HepG2 (cell line): ENCODE measurements around the gene NACC2. TPM values are rescaled to one million over a fixed set of nuclear protein-coding genes. Genes with fewer than 3 reads are reported as not detected.

Experiments
- AGO2 ChIP-seq: fragments of 200-400 bp; formaldehyde crosslinking; optimal IDR thresholded peaks from 2 replicates; pipeline ENCODE3; 2017; ENCODE audit warnings: mild to moderate bottlenecking, low read depth, low read length, moderate library complexity
- ATF7 ChIP-seq, 2 experiments: fragments of 450-650 bp in 1 of 2; sonication (generic) in 1 of 2; formaldehyde crosslinking in 1 of 2; IDR thresholded peaks; 2 replicates each; pipeline versions ENCODE4 v1.4.0 to v1.6.1; 2016 to 2020; ENCODE audit warnings: antibody characterized with exemption in 1 of 2, mild to moderate bottlenecking in 1 of 2, missing genetic modification reagents in 1 of 2
- NAIF1 ChIP-seq: sonication (generic); formaldehyde crosslinking; IDR thresholded peaks from 2 replicates; pipeline ENCODE4 v1.5.0; 2020; ENCODE audit warnings: mild to moderate bottlenecking, missing genetic modification reagents, borderline replicate concordance
- NFKB2 ChIP-seq: sonication (generic); formaldehyde crosslinking; IDR thresholded peaks from 2 replicates; pipeline ENCODE4 v1.4.0; 2020; ENCODE audit warnings: missing genetic modification reagents, borderline replicate concordance
- RCOR2 ChIP-seq: IDR thresholded peaks from 2 replicates; pipeline ENCODE4 v1.6.1; 2016; ENCODE audit warnings: missing biosample characterization, missing genetic modification reagents
- ZBTB38 ChIP-seq: sonication (generic); formaldehyde crosslinking; IDR thresholded peaks from 2 replicates; pipeline ENCODE4 v1.5.1; 2020; ENCODE audit warnings: mild to moderate bottlenecking, missing genetic modification reagents
- ZMYM3 ChIP-seq: sonication (generic); formaldehyde crosslinking; IDR thresholded peaks from 2 replicates; pipeline ENCODE4 v1.5.1; 2020; ENCODE audit warnings: mild to moderate bottlenecking, missing genetic modification reagents
- ZNF225 ChIP-seq: sonication (generic); formaldehyde crosslinking; IDR thresholded peaks from 2 replicates; pipeline ENCODE4 v1.4.0; 2020; ENCODE audit warnings: mild to moderate bottlenecking, missing genetic modification reagents
- ZSCAN20 ChIP-seq: sonication (generic); formaldehyde crosslinking; IDR thresholded peaks from 2 replicates; pipeline ENCODE4 v1.4.0; 2020; ENCODE audit warnings: missing genetic modification reagents, mild to moderate bottlenecking, borderline replicate concordance
- ZSCAN22 ChIP-seq: sonication (generic); formaldehyde crosslinking; IDR thresholded peaks from 2 replicates; pipeline ENCODE4 v1.4.0; 2020; ENCODE audit warnings: mild to moderate bottlenecking, missing genetic modification reagents
- polyA plus RNA-seq, 8 experiments: library from polyadenylated mRNA; depleted of rRNA in 3 of 8; stranded (reverse) in 7 of 8; unstranded in 1 of 8; fragments of >200 nt; fragmentation: Illumina TruSeq in 4 of 8; extraction: Trizol in 4 of 8; gene quantifications; 2 replicates each; pipeline versions ENCODE4 v1.2.1 to v1.2.3, GENCODE V29; 2011 to 2016; ENCODE audit warnings: low read depth in 4 of 8, missing spikeins in 1 of 8, mixed read lengths in 1 of 8; ENCODE audit not compliant: insufficient read depth in 1 of 8
- total RNA-seq, 5 experiments: library from RNA; depleted of rRNA; stranded (reverse); fragments of >200 nt; fragmentation: Illumina TruSeq; extraction: Trizol; gene quantifications; 2 replicates each; pipeline ENCODE4 v1.2.3, GENCODE V29; 2016; ENCODE audit warnings: low read depth in 1 of 5
- TF ChIP-seq, protein P1 (sequence below): sonication (generic); formaldehyde crosslinking; IDR thresholded peaks from 2 replicates; pipeline ENCODE4 v1.5.1; 2020; ENCODE audit warnings: mild to moderate bottlenecking, missing genetic modification reagents, moderate library complexity
- TF ChIP-seq, protein P2 (sequence below): sonication (generic); formaldehyde crosslinking; IDR thresholded peaks from 2 replicates; pipeline ENCODE4 v1.4.0; 2020; ENCODE audit warnings: missing genetic modification reagents, borderline replicate concordance
- TF ChIP-seq, protein P3 (sequence below): sonication (generic); formaldehyde crosslinking; IDR thresholded peaks from 2 replicates; pipeline ENCODE4 v1.4.0; 2020; ENCODE audit warnings: missing genetic modification reagents, borderline replicate concordance
- TF ChIP-seq, protein P4 (sequence below), 2 experiments: sonication (generic) in 1 of 2; formaldehyde crosslinking in 1 of 2; IDR thresholded peaks; 2 replicates each; pipeline versions ENCODE4 v1.4.0 to v1.6.1; 2016 to 2020; ENCODE audit warnings: borderline replicate concordance in 1 of 2, low read depth in 1 of 2, mild to moderate bottlenecking in 1 of 2, missing genetic modification reagents in 1 of 2
- TF ChIP-seq, protein P5 (sequence below): sonication (generic); formaldehyde crosslinking; IDR thresholded peaks from 2 replicates; pipeline ENCODE4 v1.5.0; 2020; ENCODE audit warnings: missing genetic modification reagents

NACC2 gene
- total and polyA plus RNA-seq, 2 of the 13 experiments (the other 11 are each of a cell fraction or from before 2014, with no cell fraction given) = 5.9 to 12.3 TPM

DNA sequence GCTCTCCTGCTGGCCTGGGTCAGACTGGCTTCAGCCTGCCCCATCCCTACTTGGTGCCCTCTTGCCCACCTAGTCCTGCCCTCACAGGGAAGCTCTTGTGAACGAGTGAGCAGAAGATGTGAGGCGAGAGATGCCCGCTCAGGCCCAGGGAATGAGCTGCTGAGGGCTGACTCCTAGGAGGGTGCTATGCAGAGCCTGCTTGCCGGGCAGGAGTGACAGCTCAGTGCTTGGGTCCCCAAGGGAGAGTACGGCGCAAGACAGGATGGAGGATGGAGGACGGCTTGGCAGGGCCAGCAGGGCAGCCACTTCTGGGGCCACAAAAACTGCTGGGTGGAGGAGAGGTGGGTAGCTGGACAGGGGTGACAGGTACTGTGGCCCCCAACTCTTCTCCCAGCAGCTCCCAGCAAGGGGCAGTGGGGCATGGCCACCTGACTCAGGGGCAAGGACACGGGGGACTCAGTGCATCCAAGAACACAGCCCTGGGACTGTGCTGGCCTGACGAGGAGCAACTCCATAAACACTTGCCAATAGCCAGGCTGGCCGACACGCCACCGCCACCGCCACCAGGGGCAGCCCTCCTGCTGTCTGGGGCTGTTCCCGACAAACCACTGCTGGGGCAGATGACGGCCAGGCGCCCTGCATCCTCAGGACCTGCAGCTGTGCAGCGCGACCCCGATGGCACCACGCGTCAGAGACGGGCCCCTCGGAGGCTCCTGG is 78.4 kb downstream of the NACC2 start (continued):
- TF ChIP-seq, protein P1, sequence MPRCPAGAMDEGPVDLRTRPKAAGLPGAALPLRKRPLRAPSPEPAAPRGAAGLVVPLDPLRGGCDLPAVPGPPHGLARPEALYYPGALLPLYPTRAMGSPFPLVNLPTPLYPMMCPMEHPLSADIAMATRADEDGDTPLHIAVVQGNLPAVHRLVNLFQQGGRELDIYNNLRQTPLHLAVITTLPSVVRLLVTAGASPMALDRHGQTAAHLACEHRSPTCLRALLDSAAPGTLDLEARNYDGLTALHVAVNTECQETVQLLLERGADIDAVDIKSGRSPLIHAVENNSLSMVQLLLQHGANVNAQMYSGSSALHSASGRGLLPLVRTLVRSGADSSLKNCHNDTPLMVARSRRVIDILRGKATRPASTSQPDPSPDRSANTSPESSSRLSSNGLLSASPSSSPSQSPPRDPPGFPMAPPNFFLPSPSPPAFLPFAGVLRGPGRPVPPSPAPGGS (CRISPR knock-in tag) = no peak
- TF ChIP-seq, protein P2, sequence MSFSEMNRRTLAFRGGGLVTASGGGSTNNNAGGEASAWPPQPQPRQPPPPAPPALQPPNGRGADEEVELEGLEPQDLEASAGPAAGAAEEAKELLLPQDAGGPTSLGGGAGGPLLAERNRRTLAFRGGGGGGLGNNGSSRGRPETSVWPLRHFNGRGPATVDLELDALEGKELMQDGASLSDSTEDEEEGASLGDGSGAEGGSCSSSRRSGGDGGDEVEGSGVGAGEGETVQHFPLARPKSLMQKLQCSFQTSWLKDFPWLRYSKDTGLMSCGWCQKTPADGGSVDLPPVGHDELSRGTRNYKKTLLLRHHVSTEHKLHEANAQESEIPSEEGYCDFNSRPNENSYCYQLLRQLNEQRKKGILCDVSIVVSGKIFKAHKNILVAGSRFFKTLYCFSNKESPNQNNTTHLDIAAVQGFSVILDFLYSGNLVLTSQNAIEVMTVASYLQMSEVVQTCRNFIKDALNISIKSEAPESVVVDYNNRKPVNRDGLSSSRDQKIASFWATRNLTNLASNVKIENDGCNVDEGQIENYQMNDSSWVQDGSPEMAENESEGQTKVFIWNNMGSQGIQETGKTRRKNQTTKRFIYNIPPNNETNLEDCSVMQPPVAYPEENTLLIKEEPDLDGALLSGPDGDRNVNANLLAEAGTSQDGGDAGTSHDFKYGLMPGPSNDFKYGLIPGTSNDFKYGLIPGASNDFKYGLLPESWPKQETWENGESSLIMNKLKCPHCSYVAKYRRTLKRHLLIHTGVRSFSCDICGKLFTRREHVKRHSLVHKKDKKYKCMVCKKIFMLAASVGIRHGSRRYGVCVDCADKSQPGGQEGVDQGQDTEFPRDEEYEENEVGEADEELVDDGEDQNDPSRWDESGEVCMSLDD = no peak
- TF ChIP-seq AGO2 = peak; percentile 35
- TF ChIP-seq ATF7 (IDR thresholded peaks at IDR 0.05) = no peak
- TF ChIP-seq ATF7 (CRISPR knock-in tag; IDR thresholded peaks at IDR 0.05) = no peak
- no peak for TF ChIP-seq ZSCAN20 (CRISPR knock-in tag)
- TF ChIP-seq ZNF225 (CRISPR knock-in tag) = no peak
- no peak for TF ChIP-seq ZSCAN22 (CRISPR knock-in tag)
- TF ChIP-seq, protein P3, sequence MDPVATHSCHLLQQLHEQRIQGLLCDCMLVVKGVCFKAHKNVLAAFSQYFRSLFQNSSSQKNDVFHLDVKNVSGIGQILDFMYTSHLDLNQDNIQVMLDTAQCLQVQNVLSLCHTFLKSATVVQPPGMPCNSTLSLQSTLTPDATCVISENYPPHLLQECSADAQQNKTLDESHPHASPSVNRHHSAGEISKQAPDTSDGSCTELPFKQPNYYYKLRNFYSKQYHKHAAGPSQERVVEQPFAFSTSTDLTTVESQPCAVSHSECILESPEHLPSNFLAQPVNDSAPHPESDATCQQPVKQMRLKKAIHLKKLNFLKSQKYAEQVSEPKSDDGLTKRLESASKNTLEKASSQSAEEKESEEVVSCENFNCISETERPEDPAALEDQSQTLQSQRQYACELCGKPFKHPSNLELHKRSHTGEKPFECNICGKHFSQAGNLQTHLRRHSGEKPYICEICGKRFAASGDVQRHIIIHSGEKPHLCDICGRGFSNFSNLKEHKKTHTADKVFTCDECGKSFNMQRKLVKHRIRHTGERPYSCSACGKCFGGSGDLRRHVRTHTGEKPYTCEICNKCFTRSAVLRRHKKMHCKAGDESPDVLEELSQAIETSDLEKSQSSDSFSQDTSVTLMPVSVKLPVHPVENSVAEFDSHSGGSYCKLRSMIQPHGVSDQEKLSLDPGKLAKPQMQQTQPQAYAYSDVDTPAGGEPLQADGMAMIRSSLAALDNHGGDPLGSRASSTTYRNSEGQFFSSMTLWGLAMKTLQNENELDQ (CRISPR knock-in tag) = no peak
- TF ChIP-seq, protein P4, sequence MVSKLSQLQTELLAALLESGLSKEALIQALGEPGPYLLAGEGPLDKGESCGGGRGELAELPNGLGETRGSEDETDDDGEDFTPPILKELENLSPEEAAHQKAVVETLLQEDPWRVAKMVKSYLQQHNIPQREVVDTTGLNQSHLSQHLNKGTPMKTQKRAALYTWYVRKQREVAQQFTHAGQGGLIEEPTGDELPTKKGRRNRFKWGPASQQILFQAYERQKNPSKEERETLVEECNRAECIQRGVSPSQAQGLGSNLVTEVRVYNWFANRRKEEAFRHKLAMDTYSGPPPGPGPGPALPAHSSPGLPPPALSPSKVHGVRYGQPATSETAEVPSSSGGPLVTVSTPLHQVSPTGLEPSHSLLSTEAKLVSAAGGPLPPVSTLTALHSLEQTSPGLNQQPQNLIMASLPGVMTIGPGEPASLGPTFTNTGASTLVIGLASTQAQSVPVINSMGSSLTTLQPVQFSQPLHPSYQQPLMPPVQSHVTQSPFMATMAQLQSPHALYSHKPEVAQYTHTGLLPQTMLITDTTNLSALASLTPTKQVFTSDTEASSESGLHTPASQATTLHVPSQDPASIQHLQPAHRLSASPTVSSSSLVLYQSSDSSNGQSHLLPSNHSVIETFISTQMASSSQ (IDR thresholded peaks at IDR 0.05; ENCODE audit: low read depth) = no peak
- TF ChIP-seq, protein P4 (CRISPR knock-in tag; IDR thresholded peaks at IDR 0.05; ENCODE audit: borderline replicate concordance) = no peak
- TF ChIP-seq ZMYM3 = no peak
- no peak for TF ChIP-seq NFKB2
- peak; percentile 62 for TF ChIP-seq ZBTB38 (CRISPR knock-in tag)
- TF ChIP-seq, protein P5, sequence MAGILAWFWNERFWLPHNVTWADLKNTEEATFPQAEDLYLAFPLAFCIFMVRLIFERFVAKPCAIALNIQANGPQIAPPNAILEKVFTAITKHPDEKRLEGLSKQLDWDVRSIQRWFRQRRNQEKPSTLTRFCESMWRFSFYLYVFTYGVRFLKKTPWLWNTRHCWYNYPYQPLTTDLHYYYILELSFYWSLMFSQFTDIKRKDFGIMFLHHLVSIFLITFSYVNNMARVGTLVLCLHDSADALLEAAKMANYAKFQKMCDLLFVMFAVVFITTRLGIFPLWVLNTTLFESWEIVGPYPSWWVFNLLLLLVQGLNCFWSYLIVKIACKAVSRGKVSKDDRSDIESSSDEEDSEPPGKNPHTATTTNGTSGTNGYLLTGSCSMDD (CRISPR knock-in tag) = no peak
- no peak for TF ChIP-seq RCOR2 (CRISPR knock-in tag)
- TF ChIP-seq NAIF1 (CRISPR knock-in tag) = no peak
